GM13977 (cell line): Measurements from ENCODE around the gene NKAIN2.

Experiments
- DNase-seq: peaks from one replicate; pipeline ENCODE4 v3.0.0; 2012; ENCODE audit warnings: low spot score
- CTCF ChIP-seq: IDR thresholded peaks from 2 replicates; pipeline ENCODE4 v1.5.1; 2012; ENCODE audit warnings: mild to moderate bottlenecking, control low read depth; ENCODE audit not compliant: insufficient read depth; ENCODE audit errors: extremely low read depth, missing control alignments
- in situ Hi-C: fragments of 300-500 bp; cut with MboI; formaldehyde crosslinking; loops from one replicate; pipeline ENCODE4 v1.12.0; 2022; ENCODE audit warnings: low sequenced_read_pairs, low pct_unique_long_range_greater_than_20kb, mixed read lengths, inconsistent platforms; ENCODE audit not compliant: unreplicated experiment

Gene NKAIN2

DNA sequence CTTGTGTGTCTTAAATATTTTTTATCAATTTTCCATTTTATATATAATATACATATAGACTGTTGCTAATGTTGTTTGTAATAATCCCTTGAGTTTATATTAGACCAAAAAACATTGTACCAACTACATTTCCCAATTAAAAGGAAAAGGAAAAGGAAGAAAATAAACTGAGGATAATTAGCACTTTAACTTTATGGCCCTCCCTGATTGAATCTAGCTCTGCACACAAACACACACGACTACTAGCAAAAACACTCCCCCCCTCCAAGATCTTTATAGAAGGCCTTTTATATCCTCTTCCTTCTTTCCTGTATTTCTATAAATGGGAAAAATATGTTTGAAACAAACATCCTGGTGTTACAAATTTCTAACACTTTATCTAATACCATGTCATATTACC, 276.8 kb downstream of the NKAIN2 start:
- DNase-seq = no peak
- TF ChIP-seq CTCF = no peak
- in situ Hi-C loops = no loop called here

DNA sequence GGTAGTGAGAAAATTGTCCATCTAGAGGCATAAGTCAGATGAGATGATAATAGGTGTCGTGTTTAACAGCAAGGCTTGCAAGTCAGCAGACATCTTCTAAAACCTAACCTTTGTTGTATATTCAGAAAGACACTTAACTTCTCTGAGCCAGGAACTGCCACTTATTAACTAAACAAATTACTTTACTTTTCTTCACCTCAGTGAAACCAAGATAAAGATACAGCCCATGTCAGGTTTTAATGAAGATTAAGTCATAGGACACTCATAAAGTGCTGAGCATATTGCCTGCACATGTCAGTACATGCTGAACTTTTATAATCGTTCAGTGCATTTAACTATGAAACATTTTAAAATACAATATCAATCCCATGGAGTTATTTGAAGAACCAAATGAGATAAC, 286.8 kb downstream of the NKAIN2 start:
- TF ChIP-seq CTCF = no peak

DNA sequence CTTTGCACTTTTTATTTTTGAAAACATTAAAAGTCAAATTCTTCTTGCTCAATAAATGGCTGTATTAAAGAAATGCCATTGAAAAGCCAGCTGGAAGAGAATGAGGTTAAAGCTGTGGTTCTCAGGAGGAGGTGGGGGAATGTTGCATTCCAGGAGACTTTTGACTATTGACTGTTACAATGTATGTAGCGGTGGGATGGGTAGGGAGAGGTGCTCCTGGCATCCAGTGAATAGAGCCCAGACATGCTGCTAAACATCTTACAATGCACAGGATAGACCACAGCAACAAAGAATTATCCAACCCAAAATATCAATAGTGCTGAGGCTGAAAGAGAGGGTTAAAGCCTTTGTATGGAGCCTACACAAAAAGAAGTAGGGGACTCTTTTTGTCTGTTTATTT, 295.9 kb downstream of the NKAIN2 start:
- TF ChIP-seq CTCF = no peak
- DNase-seq = no peak
- in situ Hi-C loops = no loop called here

More for the DNA sequence above, 286.8 kb downstream of the NKAIN2 start:
- in situ Hi-C loops = no loop called here
- DNase-seq = no peak

GRCh38 chr6:124110514-124110913, 306.8 kb downstream of the NKAIN2 start:
- in situ Hi-C loops = no loop called here
- no peak for DNase-seq
- no peak for TF ChIP-seq CTCF

DNA sequence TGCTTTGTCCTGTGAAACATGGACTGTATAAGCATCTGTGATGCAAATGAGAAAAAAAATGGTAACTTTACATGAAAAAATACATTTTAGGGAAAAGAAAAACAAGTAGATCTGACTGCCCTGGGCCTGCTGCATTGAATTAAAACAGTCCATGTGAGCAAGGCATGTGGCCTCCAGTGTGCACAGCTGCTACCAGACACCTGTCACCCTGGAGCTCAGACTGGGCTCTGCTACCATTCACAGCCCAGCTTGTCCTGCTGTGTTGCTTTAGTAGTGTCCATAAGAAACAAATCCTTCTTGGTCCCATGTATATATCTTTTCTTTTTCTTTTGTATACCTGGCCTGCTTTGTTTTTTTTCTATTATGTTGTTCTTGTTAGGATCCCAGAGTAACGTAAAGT, 315.9 kb downstream of the NKAIN2 start:
- TF ChIP-seq CTCF = no peak
- DNase-seq = no peak
- in situ Hi-C loops = no loop called here

DNA sequence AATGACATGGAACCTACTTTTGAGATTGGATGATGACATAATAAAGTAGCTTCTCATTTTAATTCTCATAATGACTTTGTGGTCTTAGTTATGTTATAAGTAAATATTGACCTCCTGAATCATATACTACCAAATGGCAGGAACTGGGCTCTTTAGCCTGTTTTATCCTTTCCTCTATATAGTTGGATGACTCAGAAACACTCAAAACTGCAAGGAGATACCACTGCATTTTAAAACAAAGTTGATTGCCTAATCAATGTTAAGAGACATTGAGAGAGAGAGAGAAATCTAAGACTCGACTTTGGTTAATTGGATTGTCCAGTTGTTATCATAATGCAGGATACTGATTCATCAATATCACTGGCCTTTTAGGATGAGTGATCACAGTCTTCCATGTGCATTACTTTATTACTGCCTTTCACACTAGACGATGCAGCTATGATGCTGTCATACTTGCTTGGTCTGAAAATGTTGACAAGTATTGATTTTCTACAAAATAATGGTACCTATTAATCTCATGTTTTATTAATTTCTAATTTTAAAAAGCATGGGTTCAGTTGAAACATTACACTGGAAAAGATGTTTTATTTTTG, 320.0 kb downstream of the NKAIN2 start:
- no peak for TF ChIP-seq CTCF
- in situ Hi-C loops = no loop called here
- no peak for DNase-seq

DNA sequence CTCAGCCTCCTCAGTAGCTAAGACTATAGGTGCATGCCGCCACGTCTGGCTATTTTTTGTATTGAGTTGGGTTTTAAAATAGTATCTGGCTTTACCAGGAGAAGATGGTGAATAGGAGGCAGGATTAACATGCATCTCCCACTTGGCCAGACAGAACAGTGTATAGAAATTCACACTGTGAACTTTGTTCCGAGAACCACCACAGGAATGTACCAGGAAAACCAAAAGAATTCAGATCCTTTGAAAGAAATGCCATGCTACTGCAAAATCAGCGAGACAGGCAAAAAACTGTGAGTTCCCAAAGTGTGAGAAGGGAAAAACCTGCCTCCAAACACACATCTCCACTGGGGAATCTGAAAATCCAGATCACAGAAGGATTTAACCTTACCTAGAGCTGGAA, 327.6 kb downstream of the NKAIN2 start:
- in situ Hi-C loops = no loop called here
- no peak for DNase-seq
- no peak for TF ChIP-seq CTCF
